T-helper 2 cell treated with Interferon-gamma antibody and Interleukin-4, amounts not matched to agents 5 μg/mL and 100 μg/mL, for 36 hours (primary cell): Measurements from ENCODE around the gene SPTAN1.
"Not testable (repeated sequence)": the region's sequence is repeated elsewhere in the genome, so short reads cannot be mapped to it uniquely, and the experiment has no call there.

ENCODE experiments used
- DNase-seq: peaks from one replicate; pipeline ENCODE4 v3.0.0; 2021; ENCODE audit warnings: low spot score
- H3K27ac Mint-ChIP-seq: one replicate; pipeline ENCODE4 v1.8.0; 2021; ENCODE audit warnings: mild to moderate bottlenecking, mixed read lengths
- H3K27me3 Mint-ChIP-seq: one replicate; pipeline ENCODE4 v1.8.0; 2021; ENCODE audit warnings: low read depth, mixed read lengths
- H3K36me3 Mint-ChIP-seq: one replicate; pipeline ENCODE4 v1.8.0; 2021; ENCODE audit warnings: low read depth, mixed read lengths
- H3K4me1 Mint-ChIP-seq: one replicate; pipeline ENCODE4 v1.8.0; 2021; ENCODE audit warnings: low read depth, mixed read lengths
- H3K4me3 Mint-ChIP-seq: one replicate; pipeline ENCODE4 v1.8.0; 2022; ENCODE audit warnings: mild to moderate bottlenecking, moderate library complexity, mixed read lengths
- H3K9me3 Mint-ChIP-seq: one replicate; pipeline ENCODE4 v1.8.0; 2021; ENCODE audit warnings: mixed read lengths

Gene SPTAN1

GRCh38 chr9:128635266-128636023 is 83.1 kb downstream of the SPTAN1 start:
- Mint-ChIP-seq H3K36me3 (peaks cover 27% of the 10 kb centered on the region), H3K27ac (no peak overlapping the region)
- DNase-seq: no peak

GRCh38 chr9:128636024-128636390 is 83.6 kb downstream of the SPTAN1 start:
- no peaks in the 10 kb centered on the region for H3K9me3 Mint-ChIP-seq
- H3K4me1 Mint-ChIP-seq: no peaks in the 10 kb centered on the region
- H3K4me3 Mint-ChIP-seq: no peak overlapping the region
- H3K27ac Mint-ChIP-seq: no peak overlapping the region
- DNase-seq: no peak
- H3K36me3 Mint-ChIP-seq: peaks cover 26% of the 10 kb centered on the region
- no peaks in the 10 kb centered on the region for H3K27me3 Mint-ChIP-seq

More at GRCh38 chr9:128635266-128636023, 83.1 kb downstream of the SPTAN1 start:
- no peaks in the 10 kb centered on the region for H3K4me1 Mint-ChIP-seq
- H3K9me3 Mint-ChIP-seq: no peaks in the 10 kb centered on the region
- no peak overlapping the region for H3K4me3 Mint-ChIP-seq
- H3K27me3 Mint-ChIP-seq: no peaks in the 10 kb centered on the region

GRCh38 chr9:128636556-128637530 is 84.5 kb downstream of the SPTAN1 start:
- Mint-ChIP-seq H3K27me3 (no peaks in the 10 kb centered on the region), H3K4me1 (no peaks in the 10 kb centered on the region), H3K36me3 (peaks cover 24% of the 10 kb centered on the region), H3K27ac (no peak overlapping the region), H3K9me3 (no peaks in the 10 kb centered on the region), H3K4me3 (no peak overlapping the region)
- DNase-seq: no peak

GRCh38 chr9:128637656-128638055 is 85.3 kb downstream of the SPTAN1 start:
- H3K27ac Mint-ChIP-seq: no peak overlapping the region
- peaks cover 17% of the 10 kb centered on the region for H3K36me3 Mint-ChIP-seq
- H3K4me3 Mint-ChIP-seq: no peak overlapping the region
- H3K27me3 Mint-ChIP-seq: no peaks in the 10 kb centered on the region
- H3K4me1 Mint-ChIP-seq: no peaks in the 10 kb centered on the region
- H3K9me3 Mint-ChIP-seq: no peaks in the 10 kb centered on the region
- DNase-seq: no peak

- no peaks in the 10 kb centered on the region for H3K27me3 Mint-ChIP-seq
- peaks cover 10% of the 10 kb centered on the region for H3K36me3 Mint-ChIP-seq
- no peak overlapping the region for H3K27ac Mint-ChIP-seq
- H3K4me3 Mint-ChIP-seq: no peak overlapping the region
- no peaks in the 10 kb centered on the region for H3K9me3 Mint-ChIP-seq
- DNase-seq: no peak
- H3K4me1 Mint-ChIP-seq: no peaks in the 10 kb centered on the region
Observed at GRCh38 chr9:128638580-128638979, 86.2 kb downstream of the SPTAN1 start.

GRCh38 chr9:128640603-128641002 is 88.2 kb downstream of the SPTAN1 start:
- no peak overlapping the region for H3K27ac Mint-ChIP-seq
- no peak for DNase-seq
- peaks cover 7% of the 10 kb centered on the region for H3K36me3 Mint-ChIP-seq
- H3K9me3 Mint-ChIP-seq: no peaks in the 10 kb centered on the region
- no peaks in the 10 kb centered on the region for H3K27me3 Mint-ChIP-seq
- no peak overlapping the region for H3K4me3 Mint-ChIP-seq
- no peaks in the 10 kb centered on the region for H3K4me1 Mint-ChIP-seq

GRCh38 chr9:128642675-128643245 is 90.4 kb downstream of the SPTAN1 start:
- peaks cover 7% of the 10 kb centered on the region for H3K36me3 Mint-ChIP-seq
- H3K4me1 Mint-ChIP-seq: no peaks in the 10 kb centered on the region
- DNase-seq: no peak
- no peaks in the 10 kb centered on the region for H3K27me3 Mint-ChIP-seq
- H3K27ac Mint-ChIP-seq: no peak overlapping the region
- no peaks in the 10 kb centered on the region for H3K9me3 Mint-ChIP-seq
- no peak overlapping the region for H3K4me3 Mint-ChIP-seq

GRCh38 chr9:128643519-128644300 is 91.3 kb downstream of the SPTAN1 start:
- Mint-ChIP-seq H3K4me3 (no peak overlapping the region), H3K27ac (peak overlapping the region; percentile 50), H3K9me3 (no peaks in the 10 kb centered on the region), H3K4me1 (no peaks in the 10 kb centered on the region), H3K27me3 (no peaks in the 10 kb centered on the region), H3K36me3 (peaks cover 4% of the 10 kb centered on the region)
- DNase-seq: no peak

- DNase-seq: peak; percentile 47
- H3K27me3 Mint-ChIP-seq, H3K36me3 Mint-ChIP-seq, H3K27ac Mint-ChIP-seq, H3K4me1 Mint-ChIP-seq, H3K9me3 Mint-ChIP-seq, H3K4me3 Mint-ChIP-seq: not testable (repeated sequence)
Observed at GRCh38 chr9:128648206-128648605, 95.8 kb downstream of the SPTAN1 start.

GRCh38 chr9:128651798-128652197 is 99.4 kb downstream of the SPTAN1 start:
- peaks cover 2% of the 10 kb centered on the region for H3K36me3 Mint-ChIP-seq
- no peak overlapping the region for H3K4me3 Mint-ChIP-seq
- no peaks in the 10 kb centered on the region for H3K9me3 Mint-ChIP-seq
- H3K27ac Mint-ChIP-seq: no peak overlapping the region
- no peaks in the 10 kb centered on the region for H3K27me3 Mint-ChIP-seq
- no peaks in the 10 kb centered on the region for H3K4me1 Mint-ChIP-seq
- DNase-seq: no peak

- DNase-seq: no peak
- Mint-ChIP-seq H3K36me3 (peaks cover 2% of the 10 kb centered on the region), H3K9me3 (no peaks in the 10 kb centered on the region), H3K4me3 (no peak overlapping the region), H3K4me1 (peaks cover 4% of the 10 kb centered on the region), H3K27ac (no peak overlapping the region), H3K27me3 (no peaks in the 10 kb centered on the region)
Observed at GRCh38 chr9:128653908-128654307, 101.5 kb downstream of the SPTAN1 start.

GRCh38 chr9:128654481-128654880 is 102.1 kb downstream of the SPTAN1 start:
- peak overlapping the region; percentile 42 for H3K27ac Mint-ChIP-seq
- no peaks in the 10 kb centered on the region for H3K27me3 Mint-ChIP-seq
- H3K36me3 Mint-ChIP-seq: peaks cover 2% of the 10 kb centered on the region
- H3K4me3 Mint-ChIP-seq: peak overlapping the region; percentile 37
- DNase-seq: no peak
- no peaks in the 10 kb centered on the region for H3K9me3 Mint-ChIP-seq
- peaks cover 4% of the 10 kb centered on the region for H3K4me1 Mint-ChIP-seq
